Activated naive CD4-positive, alpha-beta T cell treated with anti-CD3 and anti-CD28 coated beads for 36 hours (primary cell): Measurements from ENCODE around the gene RIT1. TPM values are rescaled to one million over a fixed set of nuclear protein-coding genes. Genes with fewer than 3 reads are reported as not detected.

ENCODE experiments used
- microRNA-seq: library from miRNA; unstranded; fragments of <30 nt; microRNA quantifications from one replicate; pipeline ENCODE4 v1.2.0, GENCODE V29; 2022; ENCODE audit warnings: borderline microRNAs expressed, borderline replicate concordance
- total RNA-seq, 2 experiments: library from RNA; stranded (reverse); gene quantifications; one replicate each; pipeline ENCODE4 v1.2.3, GENCODE V29; 2021

RIT1 gene
- total RNA-seq, 2 experiments from 2014 or later, result 17.1 to 21.3 TPM

Small RNA genes within 50 kb of the gene (microRNA-seq; reads per million reads assigned to microRNA genes)
- gene MIR6738, result not detected

Other genes starting within 250 kb of the RIT1 start
- 10 to 100 TPM; 54.8 to 59.5 TPM for gene YY1AP1, start 222.6 kb downstream of the RIT1 start, total RNA-seq
- 100 to 1,000 TPM; 137 to 141 TPM for gene DAP3, start 222.3 kb downstream of the RIT1 start, total RNA-seq
- 10 to 100 TPM; 36.6 to 37.1 TPM for gene GON4L, start 54.1 kb downstream of the RIT1 start, total RNA-seq
- 1 to 10 TPM; 6.3 to 7.0 TPM for gene SYT11, start 51.8 kb downstream of the RIT1 start, total RNA-seq
- 10 to 100 TPM; 82.3 to 87.2 TPM for gene KHDC4, start 23.1 kb upstream of the RIT1 start, total RNA-seq
- gene RXFP4, start 30.3 kb upstream of the RIT1 start, total RNA-seq, result under 1 TPM in 1 of 2 experiments, not detected in 1; 0.29 TPM
- gene ARHGEF2, start 67.2 kb upstream of the RIT1 start, total RNA-seq, result 100 to 1,000 TPM; 154 to 159 TPM
- 100 to 1,000 TPM; 141 to 142 TPM for gene SSR2, start 109.6 kb upstream of the RIT1 start, total RNA-seq
- gene UBQLN4, start 142.4 kb upstream of the RIT1 start, total RNA-seq, result 10 to 100 TPM; 27.1 to 27.4 TPM
- gene LAMTOR2, start 143.4 kb upstream of the RIT1 start, total RNA-seq, result 10 to 100 TPM; 54.9 to 55.9 TPM
- gene RAB25, start 149.8 kb upstream of the RIT1 start, total RNA-seq, result 1 to 10 TPM; 1.3 TPM
- gene MEX3A, start 171.1 kb upstream of the RIT1 start, total RNA-seq, result under 1 TPM; 0.22 to 0.36 TPM
- gene LMNA, start 203.4 kb upstream of the RIT1 start, total RNA-seq, result 10 to 100 TPM; 62.1 to 62.6 TPM
- 10 to 100 TPM; 17.4 to 17.5 TPM for gene SEMA4A, start 242.2 kb upstream of the RIT1 start, total RNA-seq